Activated B cell treated with CpG ODN at 0.5 μM for 24 hours (primary cell): ENCODE results near the gene PPCS. TPM values are rescaled to one million over a fixed set of nuclear protein-coding genes. Genes with fewer than 3 reads are reported as not detected.

Experiments used
- ATAC-seq: fragments of 200-7000 bp; cut with Tn5 transposase; one replicate; pipeline ENCODE4 v1.10.0; 2021; ENCODE audit warnings: low read depth, mild to moderate bottlenecking, moderate library complexity
- CTCF ChIA-PET: fragments of 350-600 bp; sonication (Branson Sonifier 250); formaldehyde crosslinking; loops from one replicate; lab custom pipeline; 2021; ENCODE audit warnings: antibody characterized with exemption; lab: Charles Lee
- POLR2A ChIA-PET: fragments of 350-600 bp; sonication (Branson Sonifier 250); formaldehyde crosslinking; loops from one replicate; lab custom pipeline; 2021; ENCODE audit warnings: antibody characterized with exemption; lab: Charles Lee
- DNase-seq: peaks from one replicate; pipeline ENCODE4 v3.0.0; 2022
- H3K27ac Mint-ChIP-seq: one replicate; pipeline ENCODE4 v1.8.0; 2020; ENCODE audit warnings: mixed read lengths
- H3K27me3 Mint-ChIP-seq: one replicate; pipeline ENCODE4 v1.8.0; 2021; ENCODE audit warnings: mixed read lengths
- H3K36me3 Mint-ChIP-seq: one replicate; pipeline ENCODE4 v1.8.0; 2021; ENCODE audit warnings: low read depth, mixed read lengths
- H3K4me1 Mint-ChIP-seq: one replicate; pipeline ENCODE4 v1.8.0; 2021; ENCODE audit warnings: mixed read lengths
- H3K4me3 Mint-ChIP-seq: one replicate; pipeline ENCODE4 v1.8.0; 2020; ENCODE audit warnings: mild to moderate bottlenecking, mixed read lengths
- H3K9me3 Mint-ChIP-seq: one replicate; pipeline ENCODE4 v1.8.0; 2020; ENCODE audit warnings: mixed read lengths
- CTCF ChIP-seq: fragments of 200-600 bp; IDR thresholded peaks from one replicate; pipeline ENCODE4 v1.8.0; 2022; ENCODE audit warnings: antibody characterized with exemption, mild to moderate bottlenecking
- intact Hi-C: fragments of 100-400 bp; cut with micrococcal nuclease; formaldehyde crosslinking; loops from one replicate; pipeline ENCODE4 v1.15.1; 2024
- total RNA-seq: library from RNA; stranded (reverse); gene quantifications from 2 replicates; pipeline ENCODE4 v1.2.3, GENCODE V29; 2022

PPCS gene
- total RNA-seq: 63.1 and 65.3 TPM in 2 replicates

DNA sequence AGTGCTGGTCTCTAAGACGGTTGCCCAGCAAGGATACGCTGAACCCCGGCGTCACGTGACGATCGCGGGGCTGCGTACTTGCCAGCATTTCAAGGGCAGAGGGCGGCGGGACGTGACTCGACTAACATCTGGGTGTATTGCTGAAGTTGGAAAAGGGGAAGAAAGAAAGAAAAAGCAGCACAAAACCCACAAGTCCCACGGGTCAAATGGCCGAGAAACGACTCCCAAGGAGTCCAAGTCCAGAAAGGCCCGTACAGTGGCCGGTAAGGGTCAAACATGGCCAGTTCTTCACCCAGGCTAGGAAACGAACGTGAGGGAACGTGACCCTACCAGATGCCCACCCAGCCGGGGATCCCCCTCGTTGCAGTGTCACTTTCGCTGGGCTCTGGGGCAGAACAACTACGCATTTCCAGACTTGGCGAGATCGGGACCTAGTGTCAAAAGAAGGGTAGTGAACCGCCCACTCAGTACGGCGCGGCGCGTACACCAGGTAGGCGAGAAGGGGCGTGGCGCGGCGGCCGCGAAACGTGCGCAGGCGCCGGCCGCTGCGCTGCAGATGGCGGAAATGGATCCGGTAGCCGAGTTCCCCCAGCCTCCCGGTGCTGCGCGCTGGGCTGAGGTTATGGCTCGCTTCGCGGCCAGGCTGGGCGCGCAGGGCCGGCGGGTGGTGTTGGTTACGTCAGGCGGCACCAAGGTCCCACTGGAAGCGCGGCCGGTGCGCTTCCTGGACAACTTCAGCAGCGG, at the start of gene PPCS, which contains the start of gene ZMYND12:
Gene PPCS, plus strand, starts transcription at position 534 of the 744 bp plus-strand sequence. Its CDS starts 23 bp downstream, at position 557.
Gene ZMYND12, minus strand, starts transcription at position 13 of the 744 bp plus-strand sequence. CDS start 25 bp downstream, outside the sequence.
- ChIA-PET CTCF (no interaction called here), POLR2A (interaction anchor here (1.0 to 1.8 kb wide), 6 partner anchors 9 to 1476 kb away, joined by 3 to 15 read pairs (median 3); partner anchors contain the start of genes CTPS1 and YBX1)
- H3K27ac Mint-ChIP-seq: peak within 1 kb of the TSS; percentile 98
- peaks cover 46% of the 10 kb centered on the region for H3K36me3 Mint-ChIP-seq
- peak within 1 kb of the TSS; percentile 91 for H3K4me3 Mint-ChIP-seq
- peaks cover 27% of the 10 kb centered on the region for H3K4me1 Mint-ChIP-seq
- H3K9me3 Mint-ChIP-seq: no peaks in the 10 kb centered on the region
- ATAC-seq (peak; percentile 86), DNase-seq (peak; percentile 91)
- no peak for TF ChIP-seq CTCF
- intact Hi-C loops: loop anchor here (1.0 to 10.0 kb wide), 7 partner anchors 121 to 1519 kb away; partner anchors contain the start of genes ATP6V0B, B4GALT2, C1orf50 and DPH2
- no peaks in the 10 kb centered on the region for H3K27me3 Mint-ChIP-seq

GRCh38 chr1:42414551-42415496, 41.5 kb upstream of the PPCS start:
- no peak for DNase-seq
- CTCF ChIA-PET: no interaction called here
- POLR2A ChIA-PET: no interaction called here
- no peak overlapping the region for H3K27ac Mint-ChIP-seq
- H3K4me1 Mint-ChIP-seq: no peaks in the 10 kb centered on the region
- ATAC-seq: no peak
- H3K27me3 Mint-ChIP-seq: peaks cover 13% of the 10 kb centered on the region
- TF ChIP-seq CTCF: no peak
- no peaks in the 10 kb centered on the region for H3K36me3 Mint-ChIP-seq
- intact Hi-C loops: no loop called here
- no peaks in the 10 kb centered on the region for H3K9me3 Mint-ChIP-seq
- H3K4me3 Mint-ChIP-seq: no peak overlapping the region

GRCh38 chr1:42417166-42417565, 39.2 kb upstream of the PPCS start:
- DNase-seq: no peak
- Mint-ChIP-seq H3K27me3 (peaks cover 27% of the 10 kb centered on the region), H3K4me3 (no peak overlapping the region), H3K4me1 (no peaks in the 10 kb centered on the region), H3K27ac (no peak overlapping the region), H3K9me3 (no peaks in the 10 kb centered on the region), H3K36me3 (no peaks in the 10 kb centered on the region)
- CTCF ChIA-PET: no interaction called here
- no peak for TF ChIP-seq CTCF
- intact Hi-C loops: no loop called here
- POLR2A ChIA-PET: interaction anchor here (0.7 kb wide), 1 partner anchor 52 kb away, joined by 4 read pairs; no protein-coding TSS in a partner anchor
- no peak for ATAC-seq

GRCh38 chr1:42418516-42418915, 37.8 kb upstream of the PPCS start:
- Mint-ChIP-seq H3K4me3 (no peak overlapping the region), H3K4me1 (no peaks in the 10 kb centered on the region), H3K27me3 (peaks cover 25% of the 10 kb centered on the region), H3K27ac (no peak overlapping the region), H3K36me3 (no peaks in the 10 kb centered on the region), H3K9me3 (no peaks in the 10 kb centered on the region)
- ChIA-PET POLR2A (no interaction called here), CTCF (no interaction called here)
- ATAC-seq: no peak
- DNase-seq: no peak
- intact Hi-C loops: no loop called here
- TF ChIP-seq CTCF: no peak
